WTC11 (cell line): ENCODE measurements around the gene MAGI2. TPM values are rescaled to one million over a fixed set of nuclear protein-coding genes. Genes with fewer than 3 reads are reported as not detected.

Experiments used
- ATAC-seq: fragments of 200-7000 bp; cut with Tn5 transposase; 2 replicates; pipeline ENCODE4 v1.10.0; 2021; ENCODE audit warnings: mild to moderate bottlenecking, moderate library complexity
- CTCF ChIA-PET: fragments of 300-600 bp; sonication (Branson Sonifier 250); formaldehyde crosslinking; loops from one replicate; lab custom pipeline; 2021; ENCODE audit warnings: antibody characterized with exemption; lab: Charles Lee
- POLR2A ChIA-PET: fragments of 350-600 bp; sonication (Branson Sonifier 250); formaldehyde crosslinking; loops from one replicate; lab custom pipeline; 2021; ENCODE audit warnings: antibody characterized with exemption; lab: Charles Lee
- DNase-seq: peaks from one replicate; pipeline ENCODE4 v3.0.0; 2021; ENCODE audit warnings: low spot score
- H3K27ac Mint-ChIP-seq: 2 replicates; pipeline ENCODE4 v1.8.0; 2021; ENCODE audit warnings: mixed read lengths
- H3K27me3 Mint-ChIP-seq: 2 replicates; pipeline ENCODE4 v1.8.0; 2021; ENCODE audit warnings: low read depth, mild to moderate bottlenecking, moderate library complexity, mixed read lengths
- H3K36me3 Mint-ChIP-seq: 2 replicates; pipeline ENCODE4 v1.8.0; 2021; ENCODE audit warnings: mixed read lengths
- H3K4me1 Mint-ChIP-seq: 2 replicates; pipeline ENCODE4 v1.8.0; 2022; ENCODE audit warnings: mixed read lengths
- H3K4me3 Mint-ChIP-seq: 2 replicates; pipeline ENCODE4 v1.8.0; 2021; ENCODE audit warnings: mild to moderate bottlenecking, moderate library complexity, mixed read lengths
- H3K9me3 Mint-ChIP-seq: 2 replicates; pipeline ENCODE4 v1.8.0; 2021; ENCODE audit warnings: mixed read lengths
- CREB1 ChIP-seq: sonication (generic); formaldehyde crosslinking; IDR thresholded peaks from 2 replicates; pipeline ENCODE4 v1.8.0; 2023; ENCODE audit warnings: mild to moderate bottlenecking, missing genetic modification reagents
- CREM ChIP-seq: sonication (generic); formaldehyde crosslinking; IDR thresholded peaks from 2 replicates; pipeline ENCODE4 v1.8.1; 2022; ENCODE audit warnings: mild to moderate bottlenecking, missing genetic modification reagents, moderate library complexity
- EMX1 ChIP-seq: fragments of 250-450 bp; sonication (Bioruptor Pico); IDR thresholded peaks from 2 replicates; pipeline ENCODE4 v1.8.0; 2021; ENCODE audit warnings: mild to moderate bottlenecking
- ESRRA ChIP-seq: sonication (generic); formaldehyde crosslinking; IDR thresholded peaks from 2 replicates; pipeline ENCODE4 v1.8.1; 2022; ENCODE audit warnings: mild to moderate bottlenecking, missing genetic modification reagents, borderline replicate concordance
- FOXP1 ChIP-seq: sonication (generic); formaldehyde crosslinking; IDR thresholded peaks from 2 replicates; pipeline ENCODE4 v1.8.0; 2022; ENCODE audit warnings: missing genetic modification reagents, mild to moderate bottlenecking, moderate library complexity, borderline replicate concordance
- GRHL2 ChIP-seq: fragments of 250-450 bp; sonication (Bioruptor Pico); IDR thresholded peaks from 2 replicates; pipeline ENCODE4 v1.8.0; 2022; ENCODE audit warnings: mild to moderate bottlenecking, moderate library complexity; ENCODE audit not compliant: insufficient replicate concordance, severe bottlenecking
- NFYB ChIP-seq: sonication (generic); formaldehyde crosslinking; conservative IDR thresholded peaks from 2 replicates; pipeline ENCODE4 v1.8.0; 2022; ENCODE audit warnings: low read depth, missing genetic modification reagents
- NR3C1 ChIP-seq: sonication (generic); formaldehyde crosslinking; conservative IDR thresholded peaks from 2 replicates; pipeline ENCODE4 v1.8.1; 2023; ENCODE audit warnings: low read depth, mild to moderate bottlenecking, missing genetic modification reagents
- PRRX2 ChIP-seq: fragments of 250-450 bp; sonication (Bioruptor Pico); IDR thresholded peaks from 2 replicates; pipeline ENCODE4 v1.8.0; 2021; ENCODE audit warnings: mild to moderate bottlenecking
- SMAD3 ChIP-seq: sonication (generic); formaldehyde crosslinking; IDR thresholded peaks from 2 replicates; pipeline ENCODE4 v1.8.0; 2022; ENCODE audit warnings: missing genetic modification reagents, mild to moderate bottlenecking, borderline replicate concordance
- ZNF317 ChIP-seq: sonication (generic); formaldehyde crosslinking; IDR thresholded peaks from 2 replicates; pipeline ENCODE4 v1.8.1; 2023; ENCODE audit warnings: low read depth, mild to moderate bottlenecking, moderate library complexity, missing genetic modification reagents, borderline replicate concordance
- ZNF423 ChIP-seq: fragments of 250-450 bp; sonication (Bioruptor Pico); IDR thresholded peaks from 2 replicates; pipeline ENCODE4 v2.1.2; 2022; ENCODE audit warnings: mild to moderate bottlenecking, moderate library complexity
- total RNA-seq: library from RNA; stranded (reverse); gene quantifications from 3 replicates; pipeline ENCODE4 v1.2.3, GENCODE V29; 2021
- TF ChIP-seq, protein P1 (sequence below): sonication (generic); formaldehyde crosslinking; IDR thresholded peaks from 2 replicates; pipeline ENCODE4 v1.8.1; 2022; ENCODE audit warnings: mild to moderate bottlenecking, missing genetic modification reagents, moderate library complexity, borderline replicate concordance
- TF ChIP-seq, protein P2 (sequence below): sonication (generic); formaldehyde crosslinking; IDR thresholded peaks from 2 replicates; pipeline ENCODE4 v1.8.1; 2023; ENCODE audit warnings: mild to moderate bottlenecking, moderate library complexity, missing genetic modification reagents
- TF ChIP-seq, protein P3 (sequence below): fragments of 250-450 bp; sonication (Bioruptor Pico); IDR thresholded peaks from 2 replicates; pipeline ENCODE4 v1.9.0; 2021; ENCODE audit warnings: mild to moderate bottlenecking
- TF ChIP-seq, protein P4 (sequence below): sonication (generic); formaldehyde crosslinking; IDR thresholded peaks from 2 replicates; pipeline ENCODE4 v1.8.1; 2022; ENCODE audit warnings: low read depth, mild to moderate bottlenecking, moderate library complexity, missing genetic modification reagents, borderline replicate concordance

Gene MAGI2
- total RNA-seq, 1 experiment from 2014 or later = 26.6 TPM

DNA sequence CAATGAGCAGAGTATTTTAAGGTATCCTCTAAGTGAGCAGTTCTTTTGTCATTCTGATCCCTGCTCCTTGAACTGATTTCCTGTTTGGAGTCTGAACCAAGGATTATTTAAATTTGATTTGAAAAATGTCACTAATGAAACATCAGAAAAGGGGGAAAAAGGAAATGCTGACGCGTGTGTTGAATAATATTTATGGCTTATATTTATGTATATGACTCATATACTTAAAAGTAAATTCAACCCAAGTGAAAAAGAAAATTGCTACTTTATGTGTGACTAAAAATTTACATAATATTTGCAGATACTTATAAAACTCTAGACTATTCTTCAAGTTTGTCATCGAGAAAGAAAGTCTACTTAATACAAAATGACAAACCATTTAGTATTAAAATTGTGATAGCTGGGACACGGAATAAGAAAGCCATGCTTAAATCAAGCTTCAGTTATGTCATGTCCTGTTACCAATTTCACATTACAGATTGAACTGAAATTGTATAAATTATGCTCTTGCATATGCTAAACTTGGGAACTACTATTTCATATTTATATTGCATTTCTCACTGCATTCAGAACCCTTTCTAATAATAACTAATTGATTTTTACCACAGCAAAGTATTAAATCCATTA is 649.9 kb downstream of the MAGI2 start:
- peaks cover 9% of the 10 kb centered on the region for H3K4me1 Mint-ChIP-seq
- H3K4me3 Mint-ChIP-seq = no peak overlapping the region
- CTCF ChIA-PET = interaction anchor here (0.7 kb wide), 1 partner anchor 375 kb away, joined by 3 read pairs; no protein-coding TSS in a partner anchor
- no peak for ATAC-seq
- no peak overlapping the region for H3K27ac Mint-ChIP-seq
- TF ChIP-seq, protein P1, sequence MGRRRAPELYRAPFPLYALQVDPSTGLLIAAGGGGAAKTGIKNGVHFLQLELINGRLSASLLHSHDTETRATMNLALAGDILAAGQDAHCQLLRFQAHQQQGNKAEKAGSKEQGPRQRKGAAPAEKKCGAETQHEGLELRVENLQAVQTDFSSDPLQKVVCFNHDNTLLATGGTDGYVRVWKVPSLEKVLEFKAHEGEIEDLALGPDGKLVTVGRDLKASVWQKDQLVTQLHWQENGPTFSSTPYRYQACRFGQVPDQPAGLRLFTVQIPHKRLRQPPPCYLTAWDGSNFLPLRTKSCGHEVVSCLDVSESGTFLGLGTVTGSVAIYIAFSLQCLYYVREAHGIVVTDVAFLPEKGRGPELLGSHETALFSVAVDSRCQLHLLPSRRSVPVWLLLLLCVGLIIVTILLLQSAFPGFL (CRISPR knock-in tag) = no peak
- TF ChIP-seq, all 79 proteins: peak for 0
- Mint-ChIP-seq H3K36me3 (0 out of 2 replicates have a peak, but pooled peaks cover 2% of the 10 kb centered on the region), H3K27me3 (no peaks in the 10 kb centered on the region; the same call in 1 of the 2 replicates), H3K9me3 (peaks cover 21% of the 10 kb centered on the region)
- POLR2A ChIA-PET = no interaction called here
- no peak for DNase-seq

DNA sequence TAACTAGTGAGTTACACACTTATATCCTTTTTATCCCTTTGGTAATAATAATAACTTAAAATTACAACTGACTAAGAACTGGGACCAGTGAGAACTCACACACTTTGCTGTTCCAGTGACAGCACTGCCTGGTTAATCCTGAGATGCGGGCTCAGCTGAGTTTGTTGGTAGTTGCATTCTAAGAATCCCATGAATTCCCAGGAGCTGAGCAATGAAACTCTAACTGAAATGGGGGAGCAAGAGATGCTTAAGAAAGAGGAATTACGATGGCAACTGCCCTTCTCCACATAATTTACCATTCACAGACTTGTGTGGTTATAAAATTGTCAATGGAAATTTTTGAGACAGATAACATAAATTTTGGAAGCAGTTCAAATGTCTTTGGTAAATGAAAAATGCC is 659.4 kb downstream of the MAGI2 start:
- Mint-ChIP-seq H3K4me1 (peaks cover 12% of the 10 kb centered on the region), H3K9me3 (peaks cover 17% of the 10 kb centered on the region), H3K4me3 (no peak overlapping the region), H3K36me3 (peaks cover 6% of the 10 kb centered on the region), H3K27ac (no peak overlapping the region), H3K27me3 (peaks cover 5% of the 10 kb centered on the region; the same call in 1 of the 2 replicates)
- TF ChIP-seq, protein P2, sequence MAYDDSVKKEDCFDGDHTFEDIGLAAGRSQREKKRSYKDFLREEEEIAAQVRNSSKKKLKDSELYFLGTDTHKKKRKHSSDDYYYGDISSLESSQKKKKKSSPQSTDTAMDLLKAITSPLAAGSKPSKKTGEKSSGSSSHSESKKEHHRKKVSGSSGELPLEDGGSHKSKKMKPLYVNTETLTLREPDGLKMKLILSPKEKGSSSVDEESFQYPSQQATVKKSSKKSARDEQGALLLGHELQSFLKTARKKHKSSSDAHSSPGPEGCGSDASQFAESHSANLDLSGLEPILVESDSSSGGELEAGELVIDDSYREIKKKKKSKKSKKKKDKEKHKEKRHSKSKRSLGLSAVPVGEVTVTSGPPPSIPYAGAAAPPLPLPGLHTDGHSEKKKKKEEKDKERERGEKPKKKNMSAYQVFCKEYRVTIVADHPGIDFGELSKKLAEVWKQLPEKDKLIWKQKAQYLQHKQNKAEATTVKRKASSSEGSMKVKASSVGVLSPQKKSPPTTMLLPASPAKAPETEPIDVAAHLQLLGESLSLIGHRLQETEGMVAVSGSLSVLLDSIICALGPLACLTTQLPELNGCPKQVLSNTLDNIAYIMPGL (CRISPR knock-in tag) = no peak
- TF ChIP-seq CREM (CRISPR knock-in tag) (no peak), PRRX2 (CRISPR knock-in tag) (no peak), NR3C1 (CRISPR knock-in tag) (no peak), CREB1 (CRISPR knock-in tag) (no peak), ESRRA (CRISPR knock-in tag) (no peak), FOXP1 (CRISPR knock-in tag) (no peak), ZNF317 (CRISPR knock-in tag) (no peak), ZNF423 (no peak), SMAD3 (no peak)
- TF ChIP-seq, protein P3, sequence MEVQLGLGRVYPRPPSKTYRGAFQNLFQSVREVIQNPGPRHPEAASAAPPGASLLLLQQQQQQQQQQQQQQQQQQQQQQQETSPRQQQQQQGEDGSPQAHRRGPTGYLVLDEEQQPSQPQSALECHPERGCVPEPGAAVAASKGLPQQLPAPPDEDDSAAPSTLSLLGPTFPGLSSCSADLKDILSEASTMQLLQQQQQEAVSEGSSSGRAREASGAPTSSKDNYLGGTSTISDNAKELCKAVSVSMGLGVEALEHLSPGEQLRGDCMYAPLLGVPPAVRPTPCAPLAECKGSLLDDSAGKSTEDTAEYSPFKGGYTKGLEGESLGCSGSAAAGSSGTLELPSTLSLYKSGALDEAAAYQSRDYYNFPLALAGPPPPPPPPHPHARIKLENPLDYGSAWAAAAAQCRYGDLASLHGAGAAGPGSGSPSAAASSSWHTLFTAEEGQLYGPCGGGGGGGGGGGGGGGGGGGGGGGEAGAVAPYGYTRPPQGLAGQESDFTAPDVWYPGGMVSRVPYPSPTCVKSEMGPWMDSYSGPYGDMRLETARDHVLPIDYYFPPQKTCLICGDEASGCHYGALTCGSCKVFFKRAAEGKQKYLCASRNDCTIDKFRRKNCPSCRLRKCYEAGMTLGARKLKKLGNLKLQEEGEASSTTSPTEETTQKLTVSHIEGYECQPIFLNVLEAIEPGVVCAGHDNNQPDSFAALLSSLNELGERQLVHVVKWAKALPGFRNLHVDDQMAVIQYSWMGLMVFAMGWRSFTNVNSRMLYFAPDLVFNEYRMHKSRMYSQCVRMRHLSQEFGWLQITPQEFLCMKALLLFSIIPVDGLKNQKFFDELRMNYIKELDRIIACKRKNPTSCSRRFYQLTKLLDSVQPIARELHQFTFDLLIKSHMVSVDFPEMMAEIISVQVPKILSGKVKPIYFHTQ (CRISPR knock-in tag) = no peak
- CTCF ChIA-PET = no interaction called here
- POLR2A ChIA-PET = no interaction called here
- ATAC-seq (peak; percentile 30; the same call in 1 of the 2 replicates), DNase-seq (no peak)

DNA sequence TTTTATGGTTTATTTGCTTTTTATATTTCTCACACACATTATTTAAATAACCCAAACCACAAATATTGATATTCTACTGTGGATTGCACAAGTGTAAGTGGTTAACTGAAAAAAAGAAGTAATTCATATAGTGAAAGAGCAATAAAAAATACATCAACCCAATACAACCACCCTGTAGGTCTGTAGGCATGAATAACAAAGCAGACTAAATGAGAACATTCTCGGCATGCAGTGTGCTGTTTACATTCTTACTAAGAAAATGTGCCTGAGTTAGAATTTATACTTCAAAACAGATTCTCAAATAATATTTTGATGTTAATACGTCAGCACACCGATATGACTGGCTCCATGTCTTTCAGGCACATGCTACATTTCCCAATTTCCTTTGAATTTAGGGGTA is 660.8 kb downstream of the MAGI2 start:
- POLR2A ChIA-PET = interaction anchor here (0.6 kb wide), 1 partner anchor 33 kb away, joined by 6 read pairs; no protein-coding TSS in a partner anchor
- peaks cover 5% of the 10 kb centered on the region; the same call in 1 of the 2 replicates for H3K27me3 Mint-ChIP-seq
- TF ChIP-seq EMX1 (CRISPR knock-in tag) (no peak), GRHL2 (CRISPR knock-in tag) (no peak), NFYB (CRISPR knock-in tag) (no peak)
- TF ChIP-seq, protein P4, sequence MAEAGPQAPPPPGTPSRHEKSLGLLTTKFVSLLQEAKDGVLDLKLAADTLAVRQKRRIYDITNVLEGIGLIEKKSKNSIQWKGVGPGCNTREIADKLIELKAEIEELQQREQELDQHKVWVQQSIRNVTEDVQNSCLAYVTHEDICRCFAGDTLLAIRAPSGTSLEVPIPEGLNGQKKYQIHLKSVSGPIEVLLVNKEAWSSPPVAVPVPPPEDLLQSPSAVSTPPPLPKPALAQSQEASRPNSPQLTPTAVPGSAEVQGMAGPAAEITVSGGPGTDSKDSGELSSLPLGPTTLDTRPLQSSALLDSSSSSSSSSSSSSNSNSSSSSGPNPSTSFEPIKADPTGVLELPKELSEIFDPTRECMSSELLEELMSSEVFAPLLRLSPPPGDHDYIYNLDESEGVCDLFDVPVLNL (CRISPR knock-in tag) = no peak
- TF ChIP-seq, all 79 proteins: peak for 0

More for the DNA sequence above, 660.8 kb downstream of the MAGI2 start:
- Mint-ChIP-seq H3K4me1 (peaks cover 12% of the 10 kb centered on the region), H3K27ac (no peak overlapping the region), H3K9me3 (peaks cover 17% of the 10 kb centered on the region), H3K36me3 (peaks cover 6% of the 10 kb centered on the region), H3K4me3 (no peak overlapping the region)
- CTCF ChIA-PET = no interaction called here
- DNase-seq (no peak), ATAC-seq (peak; percentile 30; the same call in 1 of the 2 replicates)
